ENCODE measurements around the gene MEGF10. TPM values are rescaled to one million over a fixed set of nuclear protein-coding genes. Genes with fewer than 3 reads are reported as not detected.

MEGF10 gene
- total RNA-seq, 4 donors from 2014 or later, result 0.50 to 2.9 (median 0.95) TPM

DNA sequence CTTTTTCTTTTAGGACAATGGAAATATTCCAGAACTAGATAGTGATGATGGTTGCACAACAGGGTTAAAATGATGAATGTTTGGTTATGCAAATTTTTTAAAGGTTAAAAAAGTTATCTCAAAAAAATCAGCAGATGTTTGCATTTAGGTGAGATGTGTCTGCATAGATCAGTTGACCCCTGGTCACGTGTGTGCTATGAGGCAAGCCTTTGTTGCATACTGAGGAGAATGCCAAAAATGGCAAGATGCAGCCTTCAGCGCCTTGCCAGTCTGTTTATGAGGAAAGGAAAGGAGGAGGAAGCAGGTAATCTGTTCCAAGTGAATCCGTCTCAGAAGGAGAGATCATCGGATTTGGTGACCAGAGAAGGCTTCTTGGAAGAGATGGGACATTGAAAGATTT lies 11.9 kb downstream of the MEGF10 start:
- H3K27ac ChIP-seq (replicated peaks in 1 of 4), result no peak overlapping the region
- H3K4me1 ChIP-seq, result no peaks in the 10 kb centered on the region
- H3K9me3 ChIP-seq, result no peaks in the 10 kb centered on the region
- no peaks in the 10 kb centered on the region for H3K27me3 ChIP-seq
- no peaks in the 10 kb centered on the region for H3K36me3 ChIP-seq
- H3K4me3 ChIP-seq, result no peak overlapping the region
- TF ChIP-seq POLR2A (IDR thresholded peaks at IDR 0.05; ENCODE audit: low read depth), result no peak
- TF ChIP-seq, protein P1, sequence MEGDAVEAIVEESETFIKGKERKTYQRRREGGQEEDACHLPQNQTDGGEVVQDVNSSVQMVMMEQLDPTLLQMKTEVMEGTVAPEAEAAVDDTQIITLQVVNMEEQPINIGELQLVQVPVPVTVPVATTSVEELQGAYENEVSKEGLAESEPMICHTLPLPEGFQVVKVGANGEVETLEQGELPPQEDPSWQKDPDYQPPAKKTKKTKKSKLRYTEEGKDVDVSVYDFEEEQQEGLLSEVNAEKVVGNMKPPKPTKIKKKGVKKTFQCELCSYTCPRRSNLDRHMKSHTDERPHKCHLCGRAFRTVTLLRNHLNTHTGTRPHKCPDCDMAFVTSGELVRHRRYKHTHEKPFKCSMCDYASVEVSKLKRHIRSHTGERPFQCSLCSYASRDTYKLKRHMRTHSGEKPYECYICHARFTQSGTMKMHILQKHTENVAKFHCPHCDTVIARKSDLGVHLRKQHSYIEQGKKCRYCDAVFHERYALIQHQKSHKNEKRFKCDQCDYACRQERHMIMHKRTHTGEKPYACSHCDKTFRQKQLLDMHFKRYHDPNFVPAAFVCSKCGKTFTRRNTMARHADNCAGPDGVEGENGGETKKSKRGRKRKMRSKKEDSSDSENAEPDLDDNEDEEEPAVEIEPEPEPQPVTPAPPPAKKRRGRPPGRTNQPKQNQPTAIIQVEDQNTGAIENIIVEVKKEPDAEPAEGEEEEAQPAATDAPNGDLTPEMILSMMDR (IDR thresholded peaks at IDR 0.05), result no peak
- no peak for TF ChIP-seq POLR2AphosphoS5 (IDR thresholded peaks at IDR 0.05)
- TF ChIP-seq EP300 (IDR thresholded peaks at IDR 0.05), result no peak
- 89% methylated on average over 4 of the region's 4 CpGs for WGBS
- no peak for DNase-seq (ENCODE audit: extremely low spot score)
- intact Hi-C loops (cut with DNase I), result no loop called here

DNA sequence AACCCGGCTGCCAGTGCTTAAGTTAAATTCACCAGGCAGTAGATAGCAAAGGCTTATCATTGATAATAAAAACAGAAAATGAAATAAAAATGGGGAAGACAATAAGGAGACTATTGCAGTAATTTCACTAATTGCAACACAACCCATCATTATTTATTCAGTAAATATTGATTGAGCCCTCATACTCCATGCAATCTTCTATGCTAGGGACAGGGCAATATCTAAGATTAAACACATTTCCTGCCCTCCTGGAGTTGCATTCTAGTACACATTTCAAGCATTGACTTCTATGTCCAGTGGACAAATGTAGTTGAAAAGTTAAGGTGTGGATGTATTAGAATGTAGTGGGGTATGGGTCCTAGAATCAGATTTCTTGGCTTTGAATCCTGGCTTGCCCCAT lies 12.8 kb downstream of the MEGF10 start:
- H3K36me3 ChIP-seq, result no peaks in the 10 kb centered on the region
- no peaks in the 10 kb centered on the region for H3K4me1 ChIP-seq
- no peak for DNase-seq (ENCODE audit: extremely low spot score)
- H3K9me3 ChIP-seq, result no peaks in the 10 kb centered on the region
- H3K27ac ChIP-seq (replicated peaks in 1 of 4), result no peak overlapping the region
- TF ChIP-seq, protein P1 (IDR thresholded peaks at IDR 0.05), result no peak
- TF ChIP-seq POLR2AphosphoS5 (IDR thresholded peaks at IDR 0.05), result no peak
- TF ChIP-seq POLR2A (IDR thresholded peaks at IDR 0.05; ENCODE audit: low read depth), result no peak
- no peak for TF ChIP-seq EP300 (IDR thresholded peaks at IDR 0.05)
- H3K4me3 ChIP-seq, result no peak overlapping the region
- WGBS, result 96% methylated on average over 1 of the region's 1 CpG
- intact Hi-C loops (cut with DNase I), result no loop called here
- H3K27me3 ChIP-seq, result no peaks in the 10 kb centered on the region

- no peaks in the 10 kb centered on the region for H3K9me3 ChIP-seq
- H3K27me3 ChIP-seq, result no peaks in the 10 kb centered on the region
- 77% methylated on average over 2 of the region's 2 CpGs for WGBS
- intact Hi-C loops (cut with DNase I), result no loop called here
- H3K27ac ChIP-seq (replicated peaks in 1 of 4), result no peak overlapping the region
- H3K36me3 ChIP-seq, result no peaks in the 10 kb centered on the region
- DNase-seq (ENCODE audit: extremely low spot score), result no peak
- H3K4me1 ChIP-seq, result no peaks in the 10 kb centered on the region
- TF ChIP-seq EP300 (IDR thresholded peaks at IDR 0.05), result no peak
- TF ChIP-seq POLR2AphosphoS5 (IDR thresholded peaks at IDR 0.05), result no peak
- TF ChIP-seq, protein P1 (IDR thresholded peaks at IDR 0.05), result no peak
- TF ChIP-seq POLR2A (IDR thresholded peaks at IDR 0.05; ENCODE audit: low read depth), result no peak
- H3K4me3 ChIP-seq, result no peak overlapping the region
Measured at GRCh38 chr5:127305493-127305892, 14.9 kb downstream of the MEGF10 start.

DNA sequence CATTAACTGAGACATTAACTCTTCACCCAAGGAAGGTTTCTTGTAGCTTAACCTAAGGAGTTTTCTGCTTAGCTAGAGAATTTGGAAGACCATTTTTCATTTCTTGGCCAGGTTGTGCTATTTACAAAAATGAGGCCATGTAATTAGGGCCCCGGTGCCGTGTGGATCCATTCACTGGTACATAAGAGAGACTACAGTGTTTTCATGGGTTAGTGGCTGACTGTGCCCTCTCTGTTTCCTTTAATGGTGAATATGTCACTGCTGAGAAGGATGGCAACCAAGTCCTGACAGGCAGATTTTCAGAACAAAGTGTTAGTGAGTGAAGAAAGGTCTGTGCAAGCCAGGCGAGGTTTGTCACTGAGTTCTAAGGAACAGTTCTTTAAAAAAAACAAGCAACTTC lies 15.4 kb downstream of the MEGF10 start:
- intact Hi-C loops (cut with DNase I), result no loop called here
- DNase-seq (ENCODE audit: extremely low spot score), result no peak
- 92% methylated on average over 3 of the region's 3 CpGs for whole genome bisulfite sequencing
- H3K4me1 ChIP-seq, result peaks cover 0 to under 1% (median 0%) of the 10 kb centered on the region in 4 donors
- H3K27me3 ChIP-seq, result no peaks in the 10 kb centered on the region
- no peak overlapping the region for H3K27ac ChIP-seq (replicated peaks in 1 of 4)
- TF ChIP-seq, protein P1 (IDR thresholded peaks at IDR 0.05), result no peak
- TF ChIP-seq EP300 (IDR thresholded peaks at IDR 0.05) (no peak), POLR2AphosphoS5 (IDR thresholded peaks at IDR 0.05) (no peak)
- no peaks in the 10 kb centered on the region for H3K9me3 ChIP-seq
- no peaks in the 10 kb centered on the region for H3K36me3 ChIP-seq
- H3K4me3 ChIP-seq, result no peak overlapping the region

GRCh38 chr5:127306647-127307046 lies 16.1 kb downstream of the MEGF10 start:
- Histone ChIP-seq H3K4me3 (no peak overlapping the region), H3K27me3 (no peaks in the 10 kb centered on the region), H3K27ac (replicated peaks in 1 of 4) (no peak overlapping the region), H3K9me3 (no peaks in the 10 kb centered on the region), H3K4me1 (peaks cover 0 to 6% (median 2%) of the 10 kb centered on the region in 4 donors), H3K36me3 (no peaks in the 10 kb centered on the region)
- no peak for TF ChIP-seq EP300 (IDR thresholded peaks at IDR 0.05)
- TF ChIP-seq POLR2AphosphoS5 (IDR thresholded peaks at IDR 0.05), result no peak
- TF ChIP-seq, protein P1 (IDR thresholded peaks at IDR 0.05), result no peak
- WGBS, result 94% methylated on average over 8 of the region's 8 CpGs
- intact Hi-C loops (cut with DNase I), result no loop called here
- DNase-seq (ENCODE audit: extremely low spot score), result no peak

All from esophagus muscularis mucosa (tissue), 4 donors.